HepG2 (cell line): ENCODE data around the gene USP14. TPM values are rescaled to one million over a fixed set of nuclear protein-coding genes. Genes with fewer than 3 reads are reported as not detected.

Experiments
- ATAC-seq: fragments of 200-7000 bp; cut with Tn5 transposase; 3 replicates; pipeline ENCODE4 v1.9.1; 2020; ENCODE audit warnings: mild to moderate bottlenecking, moderate library complexity
- BruUV-seq: library from RNA; stranded (reverse); fragments of 400-500 nt; replicated peaks from 2 replicates; lab custom pipeline; 2021; lab: Mats Ljungman, UMichigan
- CTCF ChIA-PET: fragments of 300-600 bp; formaldehyde crosslinking; extraction: SDS; loops from one replicate; lab custom pipeline; 2021; ENCODE audit warnings: low total read pairs, inconsistent platforms, low intra/inter-chr PET ratio; lab: Yijun Ruan, JAX
- POLR2A ChIA-PET: fragments of 350-600 bp; sonication (Branson Sonifier 250); formaldehyde crosslinking; loops from one replicate; lab custom pipeline; 2020; ENCODE audit warnings: antibody characterized with exemption, inconsistent platforms; lab: Yijun Ruan, JAX
- DNase-seq: peaks from one replicate; pipeline ENCODE4 v3.0.0-alpha.2; 2015; ENCODE audit warnings: low spot score
- FAIRE-seq: peaks from 3 replicates; lab custom pipeline; 2011; peaks lifted over from hg19 to GRCh38; lab: Jason Lieb, UNC
- H2AFZ ChIP-seq: one replicate; pipeline ENCODE4 v1.6.1; 2011; ENCODE audit warnings: low read length, inconsistent platforms
- H3K27ac ChIP-seq: fragments of 300-600 bp; 3 replicates; pipeline ENCODE4 v1.8.0; 2011; ENCODE audit warnings: mixed run types, mild to moderate bottlenecking, mixed read lengths, low read length, inconsistent platforms; ENCODE audit not compliant: insufficient read depth; ENCODE audit errors: extremely low read length
- H3K27me3 ChIP-seq, 2 experiments: fragments of 200-600 bp in 1 of 2; 2 replicates in 1 of 2; 3 replicates in 1 of 2; pipeline versions ENCODE4 v1.6.0 to v1.8.0; 2011; ENCODE audit warnings: low read length in 2 of 2, mild to moderate bottlenecking in 2 of 2, moderate library complexity in 2 of 2, inconsistent platforms in 1 of 2; ENCODE audit not compliant: insufficient read depth in 2 of 2, control insufficient read depth in 1 of 2
- H3K36me3 ChIP-seq, 2 experiments: fragments of 200-600 bp in 1 of 2; replicated peaks in 1 of 2; 2 replicates in 1 of 2; 3 replicates in 1 of 2; pipeline versions ENCODE4 v1.5.1 to v1.8.0; 2011; ENCODE audit warnings: low read length in 2 of 2, inconsistent platforms in 1 of 2; ENCODE audit not compliant: insufficient read depth in 2 of 2, control insufficient read depth in 1 of 2
- H3K4me1 ChIP-seq: 2 replicates; pipeline ENCODE4 v1.5.1; 2012; ENCODE audit warnings: low read length, inconsistent platforms; ENCODE audit not compliant: insufficient read depth
- H3K4me2 ChIP-seq: 2 replicates; pipeline ENCODE4 v1.6.0; 2011; ENCODE audit warnings: low read depth, low read length, inconsistent platforms
- H3K4me3 ChIP-seq, 3 experiments: fragments of 200-600 bp in 1 of 3; sonication (generic), shearing (Covaris generic) in 1 of 3; replicated peaks in 1 of 3; 2 replicates each; pipeline ENCODE4 v1.5.1; 2011 to 2016; ENCODE audit warnings: low read length in 3 of 3, inconsistent platforms in 2 of 3, low read depth in 2 of 3, mild to moderate bottlenecking in 2 of 3, control low read depth in 1 of 3, mixed read lengths in 1 of 3; ENCODE audit not compliant: insufficient read depth in 1 of 3
- H3K79me2 ChIP-seq: one replicate; pipeline ENCODE4 v1.6.1; 2011; ENCODE audit warnings: low read length, inconsistent platforms; ENCODE audit not compliant: insufficient read depth
- H3K9ac ChIP-seq: 2 replicates; pipeline ENCODE4 v1.6.0; 2011; ENCODE audit warnings: mild to moderate bottlenecking, low read depth, low read length, inconsistent platforms; ENCODE audit not compliant: insufficient read depth
- H3K9me3 ChIP-seq: 2 replicates; pipeline ENCODE4 v1.5.1; 2012; ENCODE audit warnings: mild to moderate bottlenecking, low read length
- H4K20me1 ChIP-seq: 2 replicates; pipeline ENCODE4 v1.6.0; 2011; ENCODE audit warnings: inconsistent platforms, mild to moderate bottlenecking, low read length, moderate library complexity; ENCODE audit not compliant: insufficient read depth
- BCL6 ChIP-seq: IDR thresholded peaks from 2 replicates; pipeline ENCODE4 v1.6.1; 2016; ENCODE audit warnings: missing genetic modification reagents, missing compliant biosample characterization
- CEBPB ChIP-seq: IDR thresholded peaks from 2 replicates; pipeline ENCODE4 v1.6.1; 2011; ENCODE audit warnings: low read depth, low read length, improper control_type of control experiment, borderline replicate concordance
- HDAC1 ChIP-seq: sonication (generic); formaldehyde crosslinking; IDR thresholded peaks from 2 replicates; pipeline ENCODE4 v1.5.1; 2020; ENCODE audit warnings: mild to moderate bottlenecking, missing genetic modification reagents
- KLF11 ChIP-seq: IDR thresholded peaks from 2 replicates; pipeline ENCODE4 v1.6.1; 2016; ENCODE audit warnings: missing compliant biosample characterization
- PHF8 ChIP-seq: sonication (generic); formaldehyde crosslinking; IDR thresholded peaks from 2 replicates; pipeline ENCODE4 v1.5.0; 2020; ENCODE audit warnings: missing genetic modification reagents
- SALL1 ChIP-seq: sonication (generic); formaldehyde crosslinking; IDR thresholded peaks from 2 replicates; pipeline ENCODE4 v1.8.0; 2022; ENCODE audit warnings: mild to moderate bottlenecking, missing genetic modification reagents
- TCF7L2 ChIP-seq: IDR thresholded peaks from 2 replicates; pipeline ENCODE4 v1.6.1; 2011; ENCODE audit warnings: mild to moderate bottlenecking, low read depth, low read length, moderate library complexity
- TOE1 ChIP-seq: sonication (generic); formaldehyde crosslinking; IDR thresholded peaks from 2 replicates; pipeline ENCODE4 v1.4.0; 2020; ENCODE audit warnings: mild to moderate bottlenecking, missing genetic modification reagents
- ZNF292 ChIP-seq: sonication (generic); formaldehyde crosslinking; IDR thresholded peaks from 2 replicates; pipeline ENCODE4 v1.8.1; 2022; ENCODE audit warnings: mild to moderate bottlenecking, low read depth, missing genetic modification reagents, borderline replicate concordance
- WGBS: methylation state at CpG from one replicate; pipeline ENCODE4 v1.1.6; 2017; ENCODE audit warnings: low lambda C conversion rate; 5-methylcytosine and 5-hydroxymethylcytosine counted together
- in situ Hi-C: cut with HindIII; loops from 2 replicates; pipeline ENCODE4 v1.10.0; 2017; ENCODE audit warnings: low pct_unique_long_range_greater_than_20kb; ENCODE audit not compliant: extremely low pct_ligation_motif_present
- intact Hi-C: fragments of 100-400 bp; cut with micrococcal nuclease; formaldehyde crosslinking; loops from one replicate; pipeline ENCODE4 v1.10.0; 2022; ENCODE audit not compliant: unreplicated experiment
- polyA plus RNA-seq, 8 experiments: library from polyadenylated mRNA; depleted of rRNA in 3 of 8; stranded (reverse) in 7 of 8; unstranded in 1 of 8; fragments of >200 nt; fragmentation: Illumina TruSeq in 4 of 8; extraction: Trizol in 4 of 8; gene quantifications; 2 replicates each; pipeline versions ENCODE4 v1.2.1 to v1.2.3, GENCODE V29; 2011 to 2016; ENCODE audit warnings: low read depth in 4 of 8, missing spikeins in 1 of 8, mixed read lengths in 1 of 8; ENCODE audit not compliant: insufficient read depth in 1 of 8
- total RNA-seq, 5 experiments: library from RNA; depleted of rRNA; stranded (reverse); fragments of >200 nt; fragmentation: Illumina TruSeq; extraction: Trizol; gene quantifications; 2 replicates each; pipeline ENCODE4 v1.2.3, GENCODE V29; 2016; ENCODE audit warnings: low read depth in 1 of 5
- TF ChIP-seq, protein P1 (sequence below): sonication (generic); formaldehyde crosslinking; IDR thresholded peaks from 2 replicates; pipeline ENCODE4 v1.4.0; 2020; ENCODE audit warnings: mild to moderate bottlenecking, low read depth, missing genetic modification reagents

USP14 gene
- total and polyA plus RNA-seq, 2 of the 13 experiments (the other 11 are each of a cell fraction or from before 2014, with no cell fraction given), result 14.7 to 16.6 TPM

DNA sequence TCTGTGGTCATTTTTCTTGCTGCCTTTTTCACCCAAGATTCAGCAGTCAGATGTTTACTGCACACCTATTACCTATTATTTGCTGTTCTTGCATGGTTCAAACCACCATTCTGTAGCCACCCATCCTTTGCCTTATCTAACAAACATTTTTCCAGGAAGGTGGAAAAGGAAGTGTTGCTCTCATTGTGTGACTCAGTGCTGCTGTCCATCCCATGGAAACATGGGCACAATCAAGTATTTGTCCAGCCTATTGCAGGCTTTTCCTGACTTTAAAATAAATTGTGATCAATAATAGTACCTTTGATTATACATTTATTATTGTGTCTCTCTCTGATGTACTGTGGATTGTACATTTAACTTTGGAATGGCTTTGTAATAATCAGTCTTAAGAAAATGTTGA is 53.2 kb downstream of the USP14 start (continued):
- TF ChIP-seq, protein P1, sequence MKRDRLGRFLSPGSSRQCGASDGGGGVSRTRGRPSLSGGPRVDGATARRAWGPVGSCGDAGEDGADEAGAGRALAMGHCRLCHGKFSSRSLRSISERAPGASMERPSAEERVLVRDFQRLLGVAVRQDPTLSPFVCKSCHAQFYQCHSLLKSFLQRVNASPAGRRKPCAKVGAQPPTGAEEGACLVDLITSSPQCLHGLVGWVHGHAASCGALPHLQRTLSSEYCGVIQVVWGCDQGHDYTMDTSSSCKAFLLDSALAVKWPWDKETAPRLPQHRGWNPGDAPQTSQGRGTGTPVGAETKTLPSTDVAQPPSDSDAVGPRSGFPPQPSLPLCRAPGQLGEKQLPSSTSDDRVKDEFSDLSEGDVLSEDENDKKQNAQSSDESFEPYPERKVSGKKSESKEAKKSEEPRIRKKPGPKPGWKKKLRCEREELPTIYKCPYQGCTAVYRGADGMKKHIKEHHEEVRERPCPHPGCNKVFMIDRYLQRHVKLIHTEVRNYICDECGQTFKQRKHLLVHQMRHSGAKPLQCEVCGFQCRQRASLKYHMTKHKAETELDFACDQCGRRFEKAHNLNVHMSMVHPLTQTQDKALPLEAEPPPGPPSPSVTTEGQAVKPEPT (CRISPR knock-in tag), result no peak
- TF ChIP-seq TCF7L2, result no peak
- no peak for TF ChIP-seq KLF11 (CRISPR knock-in tag)
- no peak for TF ChIP-seq PHF8 (CRISPR knock-in tag)
- TF ChIP-seq SALL1, result no peak
- no peak for TF ChIP-seq TOE1
- no peak for TF ChIP-seq BCL6 (CRISPR knock-in tag)
- TF ChIP-seq HDAC1 (CRISPR knock-in tag), result no peak

DNA sequence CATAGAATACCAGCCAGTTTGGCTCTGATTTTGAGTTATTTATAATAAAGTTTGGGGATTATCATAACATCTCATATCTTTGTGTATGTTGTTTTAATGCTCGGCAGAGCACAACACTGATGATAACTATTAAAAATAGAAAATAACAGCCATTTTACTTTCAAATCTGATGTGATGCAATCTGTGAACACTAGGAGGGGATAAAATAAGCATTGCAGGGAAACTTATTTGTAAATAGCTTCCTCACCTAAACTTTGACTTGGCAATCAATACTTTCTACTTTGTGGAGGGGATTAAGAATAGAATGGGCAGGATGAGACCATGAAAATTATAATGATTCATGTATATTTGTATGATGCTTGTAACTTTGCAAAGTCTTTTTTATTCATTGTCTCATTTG is 54.4 kb downstream of the USP14 start:
- TF ChIP-seq ZNF292 (CRISPR knock-in tag) (no peak), CEBPB (peak; percentile 39; the same call in 1 of the 2 replicates)
- FAIRE-seq (no peak), ATAC-seq (no peak), DNase-seq (no peak)
- Histone ChIP-seq H3K79me2 (no peaks in the 10 kb centered on the region), H2AFZ (no peak overlapping the region), H3K27me3 (no peaks in the 10 kb centered on the region), H3K4me2 (no peak overlapping the region), H4K20me1 (no peaks in the 10 kb centered on the region), H3K27ac (no peak overlapping the region), H3K4me1 (peaks cover 2% of the 10 kb centered on the region), H3K9ac (no peak overlapping the region), H3K9me3 (no peaks in the 10 kb centered on the region), H3K4me3 (no peak overlapping the region), H3K36me3 (peaks cover 13 to 73% of the 10 kb centered on the region in 2 experiments)
- in situ Hi-C loops (no loop called here), intact Hi-C loops (no loop called here)
- POLR2A ChIA-PET, result no interaction called here
- WGBS, result 96% methylated on average over 1 of the region's 1 CpG
- BruUV-seq, result no TSS peak
- CTCF ChIA-PET, result no interaction called here
